Kidney tubule cell (primary cell): ENCODE results near the gene COL24A1.
"Not testable (repeated sequence)": the region's sequence is repeated elsewhere in the genome, so short reads cannot be mapped to it uniquely, and the experiment has no call there.

Source experiments
- DNase-seq: peaks from one replicate; pipeline ENCODE4 v3.0.0-alpha.2; 2018; ENCODE audit warnings: low spot score

Gene COL24A1

GRCh38 chr1:85984636-85985035, 171.9 kb downstream of the COL24A1 start:
- DNase-seq = no peak

- no peak for DNase-seq
These were observed 173.3 kb downstream of the COL24A1 start for GRCh38 chr1:85983316-85983715.

- DNase-seq = no peak
These were observed 179.9 kb downstream of the COL24A1 start for GRCh38 chr1:85976516-85977205.

GRCh38 chr1:85975912-85976371, 180.6 kb downstream of the COL24A1 start:
- no peak for DNase-seq

- no peak for DNase-seq
These were observed 194.1 kb downstream of the COL24A1 start for GRCh38 chr1:85962457-85962856.

GRCh38 chr1:85957760-85958159, 198.8 kb downstream of the COL24A1 start:
- DNase-seq = peak; percentile 2

- not testable (repeated sequence) for DNase-seq
These were observed 201.4 kb downstream of the COL24A1 start for GRCh38 chr1:85955218-85955617.

- DNase-seq = no peak
These were observed 204.1 kb downstream of the COL24A1 start for GRCh38 chr1:85952460-85952859.

GRCh38 chr1:85947186-85947585, 209.4 kb downstream of the COL24A1 start:
- no peak for DNase-seq

GRCh38 chr1:85943945-85944344, 212.6 kb downstream of the COL24A1 start:
- DNase-seq = no peak

GRCh38 chr1:85943526-85943925, 213.0 kb downstream of the COL24A1 start:
- DNase-seq = no peak

GRCh38 chr1:85940656-85941306, 215.8 kb downstream of the COL24A1 start:
- DNase-seq = no peak

- DNase-seq = no peak
These were observed 217.7 kb downstream of the COL24A1 start for GRCh38 chr1:85938829-85939228.

GRCh38 chr1:85936470-85936869, 220.1 kb downstream of the COL24A1 start:
- no peak for DNase-seq

GRCh38 chr1:85936057-85936456, 220.5 kb downstream of the COL24A1 start:
- DNase-seq = no peak

- no peak for DNase-seq
These were observed 221.3 kb downstream of the COL24A1 start for GRCh38 chr1:85935234-85935633.

GRCh38 chr1:85934516-85934915, 222.1 kb downstream of the COL24A1 start:
- DNase-seq = no peak

GRCh38 chr1:85933961-85934360, 222.6 kb downstream of the COL24A1 start:
- DNase-seq = peak; percentile 29

GRCh38 chr1:85911742-85912141, 244.8 kb downstream of the COL24A1 start:
- DNase-seq = peak; percentile 26

- no peak for DNase-seq
These were observed 255.7 kb downstream of the COL24A1 start for GRCh38 chr1:85900921-85901320.

- DNase-seq = peak; percentile 63
These were observed 257.7 kb downstream of the COL24A1 start for GRCh38 chr1:85898861-85899260.

- peak; percentile 38 for DNase-seq
These were observed 261.9 kb downstream of the COL24A1 start for GRCh38 chr1:85894651-85895050.

- no peak for DNase-seq
These were observed 264.2 kb downstream of the COL24A1 start for GRCh38 chr1:85892366-85892765.

GRCh38 chr1:85889870-85890269, 266.7 kb downstream of the COL24A1 start:
- no peak for DNase-seq
